Loucy (cell line): ENCODE data around the gene FOXC2.

ENCODE experiments used
- EZH2phosphoT487 ChIP-seq: fragments of 200-600 bp; IDR thresholded peaks from 2 replicates; pipeline ENCODE4 v1.6.1; 2018; ENCODE audit warnings: antibody characterized with exemption, mild to moderate bottlenecking, moderate library complexity, borderline replicate concordance
- TF ChIP-seq, protein P1 (sequence below): fragments of 200-600 bp; sonication (generic); conservative IDR thresholded peaks from 2 replicates; pipeline ENCODE4 v1.5.1; 2014; ENCODE audit warnings: mild to moderate bottlenecking, antibody characterized with exemption, low read length

DNA sequence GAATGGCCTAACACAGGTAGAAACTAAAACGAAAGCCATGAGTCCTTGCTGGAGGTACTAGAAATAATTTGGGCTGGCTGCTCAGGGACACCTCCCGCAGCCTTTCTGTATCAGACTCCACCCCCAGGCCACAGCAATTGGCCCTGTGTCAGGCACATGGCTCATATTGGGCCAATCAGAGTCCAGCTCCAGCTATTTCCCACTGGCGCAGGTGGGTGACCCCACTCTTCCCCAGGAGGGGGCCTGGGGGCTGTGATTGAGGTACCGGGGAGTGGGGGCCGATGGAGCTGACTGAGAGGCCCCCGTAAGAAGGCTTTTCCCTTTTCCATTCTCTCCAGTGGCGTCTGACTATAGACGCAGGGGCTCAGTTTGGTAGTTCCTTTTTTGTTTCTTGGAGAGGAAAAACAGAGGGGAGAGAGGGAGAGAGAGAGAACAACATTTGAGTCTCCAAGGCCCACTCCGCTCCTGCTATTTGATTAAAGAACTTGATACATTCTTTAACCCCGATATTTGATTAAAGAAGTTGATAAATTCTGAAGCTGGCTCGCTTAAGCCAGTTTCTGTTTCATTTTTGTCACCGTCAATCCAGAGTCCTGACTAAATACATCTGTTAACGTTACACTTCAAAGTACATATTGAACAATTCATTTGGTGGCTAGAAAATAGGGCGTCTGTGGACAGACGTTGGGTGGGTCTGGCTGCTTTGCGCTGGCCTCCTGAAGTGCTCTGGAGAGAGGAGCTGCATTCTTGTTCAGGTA, 38.0 kb downstream of the FOXC2 start:
- TF ChIP-seq, protein P1, sequence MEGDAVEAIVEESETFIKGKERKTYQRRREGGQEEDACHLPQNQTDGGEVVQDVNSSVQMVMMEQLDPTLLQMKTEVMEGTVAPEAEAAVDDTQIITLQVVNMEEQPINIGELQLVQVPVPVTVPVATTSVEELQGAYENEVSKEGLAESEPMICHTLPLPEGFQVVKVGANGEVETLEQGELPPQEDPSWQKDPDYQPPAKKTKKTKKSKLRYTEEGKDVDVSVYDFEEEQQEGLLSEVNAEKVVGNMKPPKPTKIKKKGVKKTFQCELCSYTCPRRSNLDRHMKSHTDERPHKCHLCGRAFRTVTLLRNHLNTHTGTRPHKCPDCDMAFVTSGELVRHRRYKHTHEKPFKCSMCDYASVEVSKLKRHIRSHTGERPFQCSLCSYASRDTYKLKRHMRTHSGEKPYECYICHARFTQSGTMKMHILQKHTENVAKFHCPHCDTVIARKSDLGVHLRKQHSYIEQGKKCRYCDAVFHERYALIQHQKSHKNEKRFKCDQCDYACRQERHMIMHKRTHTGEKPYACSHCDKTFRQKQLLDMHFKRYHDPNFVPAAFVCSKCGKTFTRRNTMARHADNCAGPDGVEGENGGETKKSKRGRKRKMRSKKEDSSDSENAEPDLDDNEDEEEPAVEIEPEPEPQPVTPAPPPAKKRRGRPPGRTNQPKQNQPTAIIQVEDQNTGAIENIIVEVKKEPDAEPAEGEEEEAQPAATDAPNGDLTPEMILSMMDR, result no peak
- TF ChIP-seq EZH2phosphoT487, result no peak
